ENCODE results near the gene MUC4.

- no peak for TF ChIP-seq CTCF (IDR thresholded peaks at IDR 0.05; ENCODE audit: low read depth, low read length, missing input control)
- TF ChIP-seq JUND (IDR thresholded peaks at IDR 0.05) = no peak
- no peak for TF ChIP-seq YY1 (IDR thresholded peaks at IDR 0.05)
- no peak for TF ChIP-seq SP1 (IDR thresholded peaks at IDR 0.05)
- TF ChIP-seq ATF3 (IDR thresholded peaks at IDR 0.05) = no peak
- no peak for TF ChIP-seq RAD21 (IDR thresholded peaks at IDR 0.05)
- no peak for TF ChIP-seq MAX (IDR thresholded peaks at IDR 0.05)
Observed at GRCh38 chr3:195697582-195698324, 114.0 kb downstream of the MUC4 start.

Data from liver (tissue), 3 donors.